Suprapubic skin (tissue), 4 donors: ENCODE results near the gene PPP6R3. TPM values are rescaled to one million over a fixed set of nuclear protein-coding genes. Genes with fewer than 3 reads are reported as not detected.

Experiments used
- DNase-seq, 2 donors: peaks; one replicate each; pipeline ENCODE4 v3.0.0-alpha.2; 2019; ENCODE audit warnings: low spot score in 2 of 2
- H3K27ac ChIP-seq: fragments of 200-600 bp; sonication (generic); one replicate; pipeline ENCODE4 v1.5.1; 2019
- H3K27me3 ChIP-seq: fragments of 200-600 bp; sonication (generic); one replicate; pipeline ENCODE4 v1.5.1; 2019
- H3K36me3 ChIP-seq: fragments of 200-600 bp; sonication (generic); one replicate; pipeline ENCODE4 v1.5.1; 2019
- H3K4me1 ChIP-seq: fragments of 200-600 bp; sonication (generic); one replicate; pipeline ENCODE4 v1.5.1; 2019
- H3K4me3 ChIP-seq: fragments of 200-600 bp; sonication (generic); one replicate; pipeline ENCODE4 v1.5.1; 2019; ENCODE audit warnings: mild to moderate bottlenecking
- H3K9me3 ChIP-seq: fragments of 200-600 bp; sonication (generic); one replicate; pipeline ENCODE4 v1.5.1; 2019
- EP300 ChIP-seq: sonication (generic); formaldehyde crosslinking; IDR thresholded peaks from one replicate; pipeline ENCODE4 v1.6.1; 2017; ENCODE audit warnings: antibody characterized with exemption
- POLR2A ChIP-seq, 2 donors: fragments of 450-650 bp; IDR thresholded peaks; one replicate each; pipeline ENCODE4 v1.6.1; 2017; ENCODE audit warnings: antibody characterized with exemption in 2 of 2, mild to moderate bottlenecking in 2 of 2, moderate library complexity in 2 of 2
- POLR2AphosphoS5 ChIP-seq, 3 donors: sonication (generic); formaldehyde crosslinking; IDR thresholded peaks; one replicate each; pipeline ENCODE4 v1.6.1; 2017; ENCODE audit warnings: antibody characterized with exemption in 3 of 3
- WGBS: methylation state at CpG from one replicate; pipeline ENCODE4 v1.1.5; 2018; 5-methylcytosine and 5-hydroxymethylcytosine counted together
- total RNA-seq, 4 donors: library from RNA; depleted of rRNA; stranded (reverse); fragments of >200 nt; gene quantifications; one replicate each; pipeline ENCODE4 v1.1.0, GENCODE V29; 2016
- TF ChIP-seq, protein P1 (sequence below), 2 donors: fragments of 200-600 bp in 1 of 2; fragments of 450-650 bp in 1 of 2; sonication (generic) in 1 of 2; IDR thresholded peaks; one replicate each; pipeline ENCODE4 v1.5.1; 2016 to 2019; ENCODE audit warnings: antibody characterized with exemption in 2 of 2, mild to moderate bottlenecking in 1 of 2, moderate library complexity in 1 of 2

Gene PPP6R3
- total RNA-seq, 4 donors from 2014 or later: 81.8 to 197 (median 97.0) TPM

DNA sequence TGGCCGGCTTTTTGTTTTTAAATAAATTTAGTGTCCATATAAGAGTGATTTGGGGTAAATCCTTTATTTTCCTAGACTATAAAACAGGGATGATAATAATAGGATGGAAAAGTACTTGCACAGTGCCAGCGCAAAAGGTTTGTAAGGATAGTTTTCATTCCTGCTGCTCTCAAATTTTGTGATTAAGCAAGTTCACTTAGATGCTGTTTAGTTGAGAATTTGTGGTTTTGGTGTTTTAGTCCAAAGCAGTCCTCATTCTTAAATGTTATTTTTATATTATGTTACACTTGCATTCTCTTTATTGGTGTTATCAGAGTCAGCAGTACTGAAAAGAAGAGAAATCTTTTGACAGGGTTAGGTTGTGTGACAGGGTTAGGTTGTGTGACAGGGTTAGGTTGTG lies 47.9 kb downstream of the PPP6R3 start:
- Histone ChIP-seq H3K27me3 (no peaks in the 10 kb centered on the region), H3K36me3 (peaks cover under 1% of the 10 kb centered on the region), H3K9me3 (no peaks in the 10 kb centered on the region), H3K27ac (no peak overlapping the region), H3K4me1 (peaks cover 38% of the 10 kb centered on the region), H3K4me3 (no peak overlapping the region)
- no peak for DNase-seq
- 95% methylated on average over 2 of the region's 2 CpGs for WGBS
- TF ChIP-seq, protein P1, sequence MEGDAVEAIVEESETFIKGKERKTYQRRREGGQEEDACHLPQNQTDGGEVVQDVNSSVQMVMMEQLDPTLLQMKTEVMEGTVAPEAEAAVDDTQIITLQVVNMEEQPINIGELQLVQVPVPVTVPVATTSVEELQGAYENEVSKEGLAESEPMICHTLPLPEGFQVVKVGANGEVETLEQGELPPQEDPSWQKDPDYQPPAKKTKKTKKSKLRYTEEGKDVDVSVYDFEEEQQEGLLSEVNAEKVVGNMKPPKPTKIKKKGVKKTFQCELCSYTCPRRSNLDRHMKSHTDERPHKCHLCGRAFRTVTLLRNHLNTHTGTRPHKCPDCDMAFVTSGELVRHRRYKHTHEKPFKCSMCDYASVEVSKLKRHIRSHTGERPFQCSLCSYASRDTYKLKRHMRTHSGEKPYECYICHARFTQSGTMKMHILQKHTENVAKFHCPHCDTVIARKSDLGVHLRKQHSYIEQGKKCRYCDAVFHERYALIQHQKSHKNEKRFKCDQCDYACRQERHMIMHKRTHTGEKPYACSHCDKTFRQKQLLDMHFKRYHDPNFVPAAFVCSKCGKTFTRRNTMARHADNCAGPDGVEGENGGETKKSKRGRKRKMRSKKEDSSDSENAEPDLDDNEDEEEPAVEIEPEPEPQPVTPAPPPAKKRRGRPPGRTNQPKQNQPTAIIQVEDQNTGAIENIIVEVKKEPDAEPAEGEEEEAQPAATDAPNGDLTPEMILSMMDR (IDR thresholded peaks at IDR 0.05): no peak
- TF ChIP-seq POLR2AphosphoS5 (IDR thresholded peaks at IDR 0.05) (no peak), EP300 (no peak), POLR2A (IDR thresholded peaks at IDR 0.05) (no peak)

DNA sequence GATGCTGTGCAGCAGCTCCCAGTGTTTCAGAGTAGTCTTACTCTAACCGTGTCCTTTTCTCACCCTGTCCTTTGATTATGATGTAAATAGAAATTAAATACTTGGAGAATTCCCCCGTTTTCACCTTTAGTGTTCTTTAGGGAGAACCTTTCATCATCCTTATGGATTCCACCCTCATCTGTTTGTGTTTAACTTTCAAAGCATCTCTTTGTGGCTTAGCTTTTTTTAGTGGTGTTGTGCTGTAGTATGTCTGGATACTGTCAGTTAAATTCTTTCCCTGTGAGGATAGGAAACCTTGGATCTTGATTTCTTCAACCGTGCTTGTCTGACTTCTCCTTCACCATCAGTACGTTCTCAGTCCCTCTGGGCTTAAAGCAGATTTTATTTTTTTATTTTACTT lies 48.5 kb downstream of the PPP6R3 start:
- H3K27ac ChIP-seq: no peak overlapping the region
- no peak overlapping the region for H3K4me3 ChIP-seq
- H3K9me3 ChIP-seq: no peaks in the 10 kb centered on the region
- peaks cover 3% of the 10 kb centered on the region for H3K36me3 ChIP-seq
- TF ChIP-seq, protein P1 (IDR thresholded peaks at IDR 0.05): no peak
- no peaks in the 10 kb centered on the region for H3K27me3 ChIP-seq
- peaks cover 33% of the 10 kb centered on the region for H3K4me1 ChIP-seq
- 40% methylated on average over 4 of the region's 4 CpGs for WGBS
- DNase-seq: no peak

DNA sequence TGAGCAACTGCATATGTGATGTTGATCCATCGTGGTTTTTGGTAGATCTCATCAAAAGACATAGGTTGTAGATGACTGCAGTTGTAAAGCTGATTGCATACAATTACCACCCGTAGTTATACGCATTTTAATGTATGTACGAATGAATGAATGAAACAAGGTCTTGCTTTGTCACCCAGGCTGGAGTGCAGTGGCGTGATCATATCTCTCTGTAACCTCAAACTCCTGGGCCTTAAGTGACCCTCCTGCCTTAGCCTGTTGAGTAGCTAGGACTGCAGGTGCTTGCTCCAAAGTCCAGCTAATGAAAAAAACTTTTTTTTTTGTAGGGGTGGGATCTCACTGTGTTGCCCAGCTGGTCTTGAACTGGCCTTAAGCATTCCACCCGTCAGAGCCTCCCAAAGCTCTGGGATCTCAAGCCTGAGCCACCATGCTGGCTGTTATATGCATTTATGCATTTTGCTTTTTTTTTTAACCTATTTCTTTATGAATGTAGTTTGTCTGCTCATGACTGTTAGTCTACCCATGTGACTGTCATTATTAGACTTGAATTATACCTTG lies 53.5 kb downstream of the PPP6R3 start:
- Histone ChIP-seq H3K27me3 (no peaks in the 10 kb centered on the region), H3K27ac (no peak overlapping the region), H3K36me3 (peaks cover 3% of the 10 kb centered on the region), H3K9me3 (no peaks in the 10 kb centered on the region), H3K4me3 (no peak overlapping the region), H3K4me1 (peaks cover under 1% of the 10 kb centered on the region)
- no peak for DNase-seq
- WGBS: 88% methylated on average over 6 of the region's 6 CpGs
- no peak for TF ChIP-seq EP300
- no peak for TF ChIP-seq POLR2AphosphoS5 (IDR thresholded peaks at IDR 0.05)
- no peak for TF ChIP-seq POLR2A (IDR thresholded peaks at IDR 0.05)
- TF ChIP-seq, protein P1 (IDR thresholded peaks at IDR 0.05): no peak

DNA sequence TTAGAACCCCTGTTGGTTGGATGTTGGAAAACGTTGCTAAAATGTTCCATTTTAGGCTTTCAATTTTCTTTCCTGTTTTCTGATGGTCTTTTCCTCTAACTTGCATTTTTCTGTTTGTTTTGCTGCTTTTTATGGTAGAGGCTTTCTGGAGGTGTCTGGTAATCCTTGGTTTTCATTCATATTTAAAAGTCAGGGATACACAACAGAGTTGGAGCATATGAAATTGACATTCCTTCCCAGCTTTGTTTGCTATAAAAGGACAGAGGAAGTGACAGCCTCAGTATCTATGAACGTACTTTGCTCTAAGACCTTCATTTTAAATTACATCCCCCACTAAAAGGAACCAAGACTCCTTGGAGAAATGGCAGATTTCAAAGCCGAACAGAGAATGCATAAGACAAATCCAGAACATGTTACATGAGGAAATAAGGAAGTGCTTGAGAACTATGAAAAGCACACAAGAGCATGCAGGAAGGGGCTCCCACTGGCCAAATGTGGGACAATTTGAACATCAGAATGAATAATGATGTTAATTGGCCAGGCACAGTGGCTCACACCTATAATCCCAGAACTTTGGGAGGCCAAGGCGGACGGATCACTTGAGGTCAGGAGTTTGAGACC lies 56.7 kb downstream of the PPP6R3 start:
- TF ChIP-seq, protein P1 (IDR thresholded peaks at IDR 0.05): no peak
- TF ChIP-seq EP300 (no peak), POLR2A (IDR thresholded peaks at IDR 0.05) (no peak), POLR2AphosphoS5 (IDR thresholded peaks at IDR 0.05) (no peak)
- WGBS: 82% methylated on average over 5 of the region's 5 CpGs
- no peak overlapping the region for H3K27ac ChIP-seq
- H3K9me3 ChIP-seq: no peaks in the 10 kb centered on the region
- DNase-seq: no peak
- H3K27me3 ChIP-seq: no peaks in the 10 kb centered on the region
- no peaks in the 10 kb centered on the region for H3K4me1 ChIP-seq
- H3K4me3 ChIP-seq: no peak overlapping the region
- H3K36me3 ChIP-seq: peaks cover 29% of the 10 kb centered on the region

DNA sequence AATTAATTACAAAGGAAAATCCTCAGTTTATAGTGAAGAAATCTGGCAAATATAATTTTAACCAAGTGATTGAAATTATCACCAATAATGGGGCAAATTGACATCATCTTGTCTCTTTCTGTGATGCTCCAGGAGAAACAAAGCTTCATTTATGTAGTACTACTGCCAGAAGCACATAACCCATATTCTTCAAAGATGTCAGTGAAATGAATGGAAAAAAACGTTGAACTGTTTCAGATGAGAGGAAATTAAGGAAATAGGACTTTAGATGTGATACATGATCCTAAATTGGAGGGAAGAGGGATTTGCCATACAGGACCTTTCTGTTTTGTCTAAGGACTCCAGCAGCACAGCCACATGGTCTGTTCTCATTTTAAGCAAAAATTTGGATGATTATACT lies 57.6 kb downstream of the PPP6R3 start:
- Histone ChIP-seq H3K4me3 (no peak overlapping the region), H3K9me3 (no peaks in the 10 kb centered on the region), H3K27ac (no peak overlapping the region), H3K27me3 (no peaks in the 10 kb centered on the region), H3K36me3 (peaks cover 36% of the 10 kb centered on the region), H3K4me1 (no peaks in the 10 kb centered on the region)
- no peak for DNase-seq
- no peak for TF ChIP-seq POLR2A (IDR thresholded peaks at IDR 0.05)
- TF ChIP-seq EP300: no peak
- TF ChIP-seq POLR2AphosphoS5 (IDR thresholded peaks at IDR 0.05): no peak
- WGBS: 25% methylated on average over 1 of the region's 1 CpG
